HL-60 (cell line): ENCODE data around the gene ERVMER34-1.
A peak's percentile ranks its signal among the peaks of the same experiment; 100 is the strongest.

Source experiments
- DNase-seq, 2 experiments: peaks; one replicate each; pipeline ENCODE4 v3.0.0-alpha.2; 2010 to 2020; ENCODE audit warnings: low read depth in 1 of 2, low spot score in 1 of 2
- H3K27ac ChIP-seq: fragments of 250-450 bp; sonication (Bioruptor Pico); replicated peaks from 2 replicates; pipeline ENCODE4 v1.5.1; 2020; ENCODE audit warnings: mild to moderate bottlenecking, moderate library complexity
- H3K27me3 ChIP-seq: fragments of 250-450 bp; sonication (Bioruptor Pico); 2 replicates; pipeline ENCODE4 v1.5.1; 2021; ENCODE audit warnings: mild to moderate bottlenecking, moderate library complexity; ENCODE audit not compliant: insufficient read depth, poor library complexity, severe bottlenecking
- H3K4me3 ChIP-seq: replicated peaks from 2 replicates; pipeline ENCODE4 v1.5.1; 2011; ENCODE audit warnings: mild to moderate bottlenecking, control low read depth, low read length; ENCODE audit not compliant: insufficient read depth
- CTCF ChIP-seq: IDR thresholded peaks from one replicate; pipeline ENCODE4 v1.5.1; 2011; ENCODE audit warnings: low read length, control low read depth, inconsistent platforms; ENCODE audit not compliant: insufficient read depth
- GABPA ChIP-seq: IDR thresholded peaks from 2 replicates; pipeline ENCODE4 v1.6.1; 2012; ENCODE audit warnings: low read depth
- POLR2AphosphoS5 ChIP-seq: IDR thresholded peaks from 2 replicates; pipeline ENCODE4 v1.6.1; 2012; ENCODE audit warnings: low read depth
- REST ChIP-seq: IDR thresholded peaks from 2 replicates; pipeline ENCODE4 v1.6.1; 2012; ENCODE audit warnings: low read depth; ENCODE audit not compliant: insufficient replicate concordance
- SPI1 ChIP-seq: IDR thresholded peaks from 2 replicates; pipeline ENCODE4 v1.6.1; 2012; ENCODE audit warnings: low read depth, mild to moderate bottlenecking, borderline replicate concordance

The ERVMER34-1 gene

GRCh38 chr4:52715914-52716313 lies 35.3 kb downstream of the ERVMER34-1 start:
- DNase-seq, result peak in 1 of 2 experiments; percentile 6
- Histone ChIP-seq H3K27ac (0 out of 2 replicates have a peak overlapping the region, but pooled peaks have one; percentile 75), H3K27me3 (no peaks in the 10 kb centered on the region), H3K4me3 (no peak overlapping the region)
- TF ChIP-seq POLR2AphosphoS5 (no peak), CTCF (no peak), SPI1 (no peak), REST (no peak)

- peak in 1 of 2 experiments; percentile 12 for DNase-seq
- Histone ChIP-seq H3K27ac (peak overlapping the region; percentile 75), H3K27me3 (no peaks in the 10 kb centered on the region), H3K4me3 (no peak overlapping the region)
- TF ChIP-seq SPI1 (no peak), GABPA (no peak), REST (no peak), POLR2AphosphoS5 (no peak), CTCF (no peak)
Measured at GRCh38 chr4:52715255-52715897, 35.8 kb downstream of the ERVMER34-1 start.

GRCh38 chr4:52714597-52715254 lies 36.5 kb downstream of the ERVMER34-1 start:
- H3K4me3 ChIP-seq, result peak overlapping the region; percentile 80; the same call in 1 of the 2 replicates
- peak; percentile 37 to 55 for DNase-seq
- peak overlapping the region; percentile 75 for H3K27ac ChIP-seq
- H3K27me3 ChIP-seq, result no peaks in the 10 kb centered on the region
- TF ChIP-seq SPI1 (no peak), GABPA (no peak), CTCF (no peak), POLR2AphosphoS5 (no peak; the same call in none of the 2 replicates), REST (no peak)
